GF-D8 (cell line): Measurements from ENCODE around the gene ST6GALNAC2.
A peak's percentile ranks its signal among the peaks of the same experiment; 100 is the strongest.

Experiments used
- DNase-seq: peaks from one replicate; lab custom pipeline; 2025; lab: John Stamatoyannopoulos, UW

The ST6GALNAC2 gene

GRCh38 chr17:76599694-76600460 is 14.2 kb upstream of the ST6GALNAC2 start:
- peak; percentile 87 for DNase-seq

- peak; percentile 74 for DNase-seq
Measured at GRCh38 chr17:76598004-76598439, 12.4 kb upstream of the ST6GALNAC2 start.

GRCh38 chr17:76597156-76598003 is 11.7 kb upstream of the ST6GALNAC2 start:
- no peak for DNase-seq

- no peak for DNase-seq
Measured at GRCh38 chr17:76594690-76595089, 9.0 kb upstream of the ST6GALNAC2 start.

GRCh38 chr17:76593959-76594358 is 8.3 kb upstream of the ST6GALNAC2 start:
- DNase-seq, result no peak

- no peak for DNase-seq
Measured at GRCh38 chr17:76593384-76593826, 7.7 kb upstream of the ST6GALNAC2 start.

- DNase-seq, result no peak
Measured at GRCh38 chr17:76588182-76588581, 2.5 kb upstream of the ST6GALNAC2 start.

- DNase-seq, result no peak
Measured at GRCh38 chr17:76586741-76587487, 1.3 kb upstream of the ST6GALNAC2 start.

GRCh38 chr17:76585033-76585648 is 519 bp downstream of the ST6GALNAC2 start:
- DNase-seq, result no peak

- DNase-seq, result no peak
Measured at GRCh38 chr17:76584427-76585032, 1.1 kb downstream of the ST6GALNAC2 start.

GRCh38 chr17:76582660-76583059 is 3.0 kb downstream of the ST6GALNAC2 start:
- no peak for DNase-seq

- no peak for DNase-seq
Measured at GRCh38 chr17:76581515-76581914, 4.1 kb downstream of the ST6GALNAC2 start.

- no peak for DNase-seq
Measured at GRCh38 chr17:76579281-76579680, 6.4 kb downstream of the ST6GALNAC2 start.

- DNase-seq, result no peak
Measured at GRCh38 chr17:76578376-76578775, 7.3 kb downstream of the ST6GALNAC2 start.

- no peak for DNase-seq
Measured at GRCh38 chr17:76577876-76578275, 7.8 kb downstream of the ST6GALNAC2 start.

GRCh38 chr17:76576189-76576588 is 9.5 kb downstream of the ST6GALNAC2 start:
- no peak for DNase-seq

- DNase-seq, result no peak
Measured at GRCh38 chr17:76575570-76575969, 10.1 kb downstream of the ST6GALNAC2 start.

GRCh38 chr17:76574166-76574565 is 11.5 kb downstream of the ST6GALNAC2 start:
- no peak for DNase-seq

- no peak for DNase-seq
Measured at GRCh38 chr17:76573096-76573495, 12.6 kb downstream of the ST6GALNAC2 start.

GRCh38 chr17:76572201-76572910 is 13.3 kb downstream of the ST6GALNAC2 start:
- no peak for DNase-seq
